ENCODE measurements around the gene ANTXR2. TPM values are rescaled to one million over a fixed set of nuclear protein-coding genes. Genes with fewer than 3 reads are reported as not detected.

The ANTXR2 gene
- total and polyA plus RNA-seq, 9 of the 15 experiments (the other 6 are each of a cell fraction or from before 2014, with no cell fraction given), result 10.1 to 83.8 (median 60.3) TPM

- no peak for TF ChIP-seq SFPQ (IDR thresholded peaks at IDR 0.05; ENCODE audit: low read depth, low read length)
- TF ChIP-seq KAT2B (IDR thresholded peaks at IDR 0.05; ENCODE audit: low read depth, low read length), result no peak
Measured at GRCh38 chr4:80036306-80036705, 36.7 kb downstream of the ANTXR2 start (continued).

GRCh38 chr4:80035336-80035735 is 37.7 kb downstream of the ANTXR2 start:
- H3K79me2 ChIP-seq (ENCODE audit: control insufficient read depth, insufficient read depth, low read length), result peaks cover 7% of the 10 kb centered on the region; the same call in 2 of the 3 replicates
- FAIRE-seq, result no peak
- CTCF ChIA-PET (ENCODE audit: low intra/inter-chr PET ratio), result no interaction called here

More at GRCh38 chr4:80035336-80035735, 37.7 kb downstream of the ANTXR2 start:
- no peaks in the 10 kb centered on the region for H4K20me1 ChIP-seq (replicated peaks; ENCODE audit: control insufficient read depth, insufficient read depth, low read length)
- no peak overlapping the region for H2AFZ ChIP-seq (ENCODE audit: low read depth, low read length)
- no peaks in the 10 kb centered on the region for H3K9me3 ChIP-seq (replicated peaks; ENCODE audit: control insufficient read depth, insufficient read depth, low read depth, low read length)
- peaks cover 0 to 9% of the 10 kb centered on the region in 2 experiments; a peak in 3 of 5 replicates for H3K4me1 ChIP-seq (replicated peaks in 1 of 2; ENCODE audit: control insufficient read depth in 2 of 2, insufficient read depth in 2 of 2, low read length in 2 of 2)
- H3K9ac ChIP-seq (ENCODE audit: insufficient read depth in 1 of 2, low read depth in 2 of 2, low read length in 2 of 2), result no peak overlapping the region
- H3K27me3 ChIP-seq (ENCODE audit: control insufficient read depth in 2 of 2, insufficient read depth in 2 of 2, low read length in 2 of 2), result no peaks in the 10 kb centered on the region
- WGBS (ENCODE audit: insufficient coverage, low coverage, missing lambda C conversion rate), result 80% methylated on average over 2 of the region's 2 CpGs
- POLR2A ChIA-PET, result interaction anchor here (1.0 to 1.2 kb wide), 2 partner anchors 9 to 14 kb away, joined by 3 read pairs; no protein-coding TSS in a partner anchor
- ATAC-seq (peak; percentile 60; the same call in 2 of the 3 replicates), DNase-seq (ENCODE audit: extremely low read depth in 1 of 4, low spot score in 3 of 4) (no peak)
- no peak overlapping the region for H3K4me2 ChIP-seq (ENCODE audit: insufficient read depth, low read length)
- intact Hi-C loops (cut with micrococcal nuclease), result no loop called here
- in situ Hi-C loops (cut with MboI), result no loop called here
- TF ChIP-seq ETV1 (tag; conservative IDR thresholded peaks at IDR 0.05; ENCODE audit: low read depth) (peak; percentile 41; the same call in 1 of the 2 replicates), CUX1 (CRISPR knock-in tag; IDR thresholded peaks at IDR 0.05) (no peak)
- H3K36me3 ChIP-seq (ENCODE audit: control insufficient read depth, insufficient read depth, low read length), result peaks cover 81% of the 10 kb centered on the region
- H3K27ac ChIP-seq (ENCODE audit: extremely low read depth, low read depth, low read length), result no peak overlapping the region; the same call in 2 of the 3 replicates
- H3K4me3 ChIP-seq, result no peak overlapping the region
- H3K9me1 ChIP-seq (ENCODE audit: control insufficient read depth, insufficient read depth, low read length), result no peaks in the 10 kb centered on the region
- no TSS peak for BruUV-seq (replicated peaks)

All from K562 (cell line).